Measurements from ENCODE around the gene TRIAP1.

DNA sequence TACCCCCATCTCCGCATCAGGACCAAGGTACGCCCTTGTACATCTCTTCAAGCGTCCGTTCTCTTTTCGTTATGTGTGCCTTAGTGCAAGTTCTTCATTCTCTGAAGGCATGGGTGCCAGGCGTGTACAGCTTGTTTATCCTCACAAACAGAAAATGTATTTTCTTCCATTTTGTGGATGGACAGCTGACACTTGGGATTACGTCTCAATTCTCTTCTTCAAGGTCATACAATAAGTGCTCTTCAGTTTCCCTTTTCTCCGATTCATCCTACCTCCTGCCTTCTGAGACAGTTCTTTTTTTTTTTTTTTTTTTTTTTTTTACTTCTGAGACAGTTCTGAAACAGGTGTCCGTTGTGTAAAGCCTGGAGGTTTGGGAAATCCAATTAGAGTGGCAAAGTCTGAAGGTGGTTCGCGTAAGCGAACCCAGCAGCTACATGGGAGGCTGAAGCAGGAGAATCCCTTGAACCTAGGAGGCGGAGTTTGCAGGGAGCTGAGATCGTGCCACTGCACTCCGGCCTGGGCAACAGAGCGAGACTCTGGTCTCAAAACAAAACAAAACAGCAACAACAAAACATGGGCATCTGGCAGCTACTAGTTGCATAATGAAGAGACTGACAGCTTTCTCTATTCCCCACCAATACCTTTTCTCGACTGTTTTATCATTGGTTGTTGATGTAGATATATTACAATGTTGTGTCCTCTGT is 7.5 kb downstream of the TRIAP1 start:
- TF ChIP-seq POLR2AphosphoS5 (IDR thresholded peaks at IDR 0.05; ENCODE audit: low read depth, low read length) (no peak), REST (IDR thresholded peaks at IDR 0.05; ENCODE audit: insufficient read depth in 1 of 2, low read depth in 2 of 2, low read length in 1 of 2) (no peak), SIN3A (IDR thresholded peaks at IDR 0.05; ENCODE audit: borderline replicate concordance, insufficient read depth, low read depth, low read length) (no peak), TCF7L2 (IDR thresholded peaks at IDR 0.05; ENCODE audit: low read depth, low read length) (no peak)
- TF ChIP-seq, protein P1, sequence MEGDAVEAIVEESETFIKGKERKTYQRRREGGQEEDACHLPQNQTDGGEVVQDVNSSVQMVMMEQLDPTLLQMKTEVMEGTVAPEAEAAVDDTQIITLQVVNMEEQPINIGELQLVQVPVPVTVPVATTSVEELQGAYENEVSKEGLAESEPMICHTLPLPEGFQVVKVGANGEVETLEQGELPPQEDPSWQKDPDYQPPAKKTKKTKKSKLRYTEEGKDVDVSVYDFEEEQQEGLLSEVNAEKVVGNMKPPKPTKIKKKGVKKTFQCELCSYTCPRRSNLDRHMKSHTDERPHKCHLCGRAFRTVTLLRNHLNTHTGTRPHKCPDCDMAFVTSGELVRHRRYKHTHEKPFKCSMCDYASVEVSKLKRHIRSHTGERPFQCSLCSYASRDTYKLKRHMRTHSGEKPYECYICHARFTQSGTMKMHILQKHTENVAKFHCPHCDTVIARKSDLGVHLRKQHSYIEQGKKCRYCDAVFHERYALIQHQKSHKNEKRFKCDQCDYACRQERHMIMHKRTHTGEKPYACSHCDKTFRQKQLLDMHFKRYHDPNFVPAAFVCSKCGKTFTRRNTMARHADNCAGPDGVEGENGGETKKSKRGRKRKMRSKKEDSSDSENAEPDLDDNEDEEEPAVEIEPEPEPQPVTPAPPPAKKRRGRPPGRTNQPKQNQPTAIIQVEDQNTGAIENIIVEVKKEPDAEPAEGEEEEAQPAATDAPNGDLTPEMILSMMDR (IDR thresholded peaks at IDR 0.05): no peak

All from Panc1 (cell line).